ENCODE results near the gene EGFLAM. TPM values are rescaled to one million over a fixed set of nuclear protein-coding genes. Genes with fewer than 3 reads are reported as not detected.

EGFLAM gene
- total RNA-seq, 1 donor from 2014 or later, result 8.9 TPM

- Histone ChIP-seq H3K27me3 (ENCODE audit: low read depth) (peaks cover 13% of the 10 kb centered on the region), H3K9me3 (replicated peaks) (no peaks in the 10 kb centered on the region), H3K27ac (replicated peaks) (no peak overlapping the region), H3K4me1 (peaks cover 3% of the 10 kb centered on the region), H3K36me3 (no peaks in the 10 kb centered on the region), H3K4me3 (no peak overlapping the region)
- intact Hi-C loops (cut with micrococcal nuclease), result no loop called here
- TF ChIP-seq CTCF (IDR thresholded peaks at IDR 0.05; ENCODE audit: borderline replicate concordance), result no peak
- DNase-seq, result no peak
Observed at GRCh38 chr5:38384396-38384795, 126.0 kb downstream of the EGFLAM start.

DNA sequence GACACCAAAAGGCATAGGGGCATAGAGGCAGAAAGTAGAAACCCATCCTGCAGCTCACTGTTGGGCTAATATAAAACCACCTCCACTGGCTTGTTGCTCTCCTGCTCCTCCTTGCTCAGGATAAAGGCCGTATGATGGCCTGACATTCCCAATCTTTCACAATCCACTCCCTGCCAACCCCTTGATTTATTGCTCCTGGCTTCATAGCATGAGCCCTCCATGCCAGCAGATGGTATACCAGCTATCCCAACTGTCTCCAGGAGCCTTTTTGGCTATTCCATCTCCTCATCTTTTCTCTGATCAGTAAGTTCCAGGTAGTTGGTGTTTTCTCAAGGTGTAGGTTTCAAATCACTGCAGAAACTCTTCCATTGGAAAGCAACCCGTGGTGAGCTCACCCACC lies 128.8 kb downstream of the EGFLAM start:
- no peak for DNase-seq
- Histone ChIP-seq H3K4me3 (no peak overlapping the region), H3K27me3 (ENCODE audit: low read depth) (peaks cover 7% of the 10 kb centered on the region), H3K9me3 (replicated peaks) (no peaks in the 10 kb centered on the region), H3K36me3 (no peaks in the 10 kb centered on the region), H3K4me1 (peaks cover 3% of the 10 kb centered on the region), H3K27ac (replicated peaks) (no peak overlapping the region)
- intact Hi-C loops (cut with micrococcal nuclease), result no loop called here
- no peak for TF ChIP-seq CTCF (IDR thresholded peaks at IDR 0.05; ENCODE audit: borderline replicate concordance)

DNA sequence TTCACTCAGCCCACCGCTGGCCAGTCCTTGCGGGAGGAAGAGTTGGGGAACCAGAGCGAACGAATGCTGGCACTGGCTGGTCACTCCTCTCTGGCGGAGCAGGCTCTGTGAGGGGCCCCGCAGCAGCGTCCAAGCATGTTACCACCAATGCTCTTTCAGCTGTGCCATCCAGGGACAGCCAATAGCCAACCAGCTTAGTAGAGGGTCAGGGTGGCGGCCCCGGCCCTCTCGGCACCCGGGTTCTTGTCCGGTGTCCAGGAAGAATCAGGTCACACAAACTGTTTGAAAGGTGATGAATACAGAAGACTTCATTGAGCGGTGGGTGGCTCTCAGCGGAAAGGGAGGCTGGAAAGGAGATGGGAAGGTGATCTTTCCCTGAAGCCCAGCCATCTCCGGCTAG lies 135.3 kb downstream of the EGFLAM start:
- no peaks in the 10 kb centered on the region for H3K36me3 ChIP-seq
- H3K4me3 ChIP-seq, result no peak overlapping the region
- peaks cover 35% of the 10 kb centered on the region for H3K27me3 ChIP-seq (ENCODE audit: low read depth)
- TF ChIP-seq CTCF (IDR thresholded peaks at IDR 0.05; ENCODE audit: borderline replicate concordance), result no peak
- H3K27ac ChIP-seq (replicated peaks), result no peak overlapping the region
- no peaks in the 10 kb centered on the region for H3K9me3 ChIP-seq (replicated peaks)
- no peak for DNase-seq
- no peaks in the 10 kb centered on the region for H3K4me1 ChIP-seq
- intact Hi-C loops (cut with micrococcal nuclease), result no loop called here

GRCh38 chr5:38396766-38397165 lies 138.4 kb downstream of the EGFLAM start:
- Histone ChIP-seq H3K4me1 (no peaks in the 10 kb centered on the region), H3K27ac (replicated peaks) (no peak overlapping the region), H3K9me3 (replicated peaks) (no peaks in the 10 kb centered on the region), H3K36me3 (no peaks in the 10 kb centered on the region), H3K4me3 (no peak overlapping the region), H3K27me3 (ENCODE audit: low read depth) (peaks cover 55% of the 10 kb centered on the region)
- intact Hi-C loops (cut with micrococcal nuclease), result no loop called here
- no peak for DNase-seq
- TF ChIP-seq CTCF (IDR thresholded peaks at IDR 0.05; ENCODE audit: borderline replicate concordance), result no peak

- intact Hi-C loops (cut with micrococcal nuclease), result no loop called here
- no peak overlapping the region for H3K27ac ChIP-seq (replicated peaks)
- no peaks in the 10 kb centered on the region for H3K9me3 ChIP-seq (replicated peaks)
- no peak for TF ChIP-seq CTCF (IDR thresholded peaks at IDR 0.05; ENCODE audit: borderline replicate concordance)
- H3K36me3 ChIP-seq, result no peaks in the 10 kb centered on the region
- H3K4me1 ChIP-seq, result no peaks in the 10 kb centered on the region
- DNase-seq, result no peak
- no peak overlapping the region for H3K4me3 ChIP-seq
- peaks cover 76% of the 10 kb centered on the region for H3K27me3 ChIP-seq (ENCODE audit: low read depth)
Observed at GRCh38 chr5:38400365-38400764, 142.0 kb downstream of the EGFLAM start.

DNA sequence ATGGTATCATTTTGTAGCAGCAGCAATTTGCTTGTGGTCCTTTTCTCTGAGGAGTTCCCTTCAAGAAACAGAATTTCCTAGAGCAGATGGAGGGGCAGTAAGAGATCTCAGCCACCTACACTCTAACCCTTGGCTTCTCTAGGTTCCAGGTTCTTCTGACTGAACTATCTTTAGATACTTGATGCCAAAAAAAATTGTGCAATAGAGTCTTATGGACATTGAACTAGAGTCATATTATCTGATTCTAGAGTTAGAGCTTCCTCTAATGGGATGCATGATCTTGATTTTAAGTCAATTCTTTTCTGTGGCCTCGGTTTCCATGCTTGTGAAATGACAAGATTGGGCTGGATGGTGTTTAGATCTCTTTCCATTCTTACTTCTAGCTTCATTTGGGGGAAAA lies 142.8 kb downstream of the EGFLAM start:
- intact Hi-C loops (cut with micrococcal nuclease), result no loop called here
- Histone ChIP-seq H3K9me3 (replicated peaks) (no peaks in the 10 kb centered on the region), H3K36me3 (no peaks in the 10 kb centered on the region), H3K4me3 (no peak overlapping the region), H3K27me3 (ENCODE audit: low read depth) (peaks cover 72% of the 10 kb centered on the region), H3K4me1 (no peaks in the 10 kb centered on the region), H3K27ac (replicated peaks) (no peak overlapping the region)
- DNase-seq, result no peak
- no peak for TF ChIP-seq CTCF (IDR thresholded peaks at IDR 0.05; ENCODE audit: borderline replicate concordance)

All from left ventricle myocardium inferior (tissue), 1 donor.